NCI-H2196 (cell line): ENCODE results near the gene ZFYVE28.
"Not testable (repeated sequence)": the region's sequence is repeated elsewhere in the genome, so short reads cannot be mapped to it uniquely, and the experiment has no call there.

Experiments used
- DNase-seq: peaks from one replicate; lab custom pipeline; 2025; ENCODE audit not compliant: unreplicated experiment; lab: John Stamatoyannopoulos, UW

ZFYVE28 gene

GRCh38 chr4:2275546-2276251 is 142.7 kb downstream of the ZFYVE28 start:
- no peak for DNase-seq

DNA sequence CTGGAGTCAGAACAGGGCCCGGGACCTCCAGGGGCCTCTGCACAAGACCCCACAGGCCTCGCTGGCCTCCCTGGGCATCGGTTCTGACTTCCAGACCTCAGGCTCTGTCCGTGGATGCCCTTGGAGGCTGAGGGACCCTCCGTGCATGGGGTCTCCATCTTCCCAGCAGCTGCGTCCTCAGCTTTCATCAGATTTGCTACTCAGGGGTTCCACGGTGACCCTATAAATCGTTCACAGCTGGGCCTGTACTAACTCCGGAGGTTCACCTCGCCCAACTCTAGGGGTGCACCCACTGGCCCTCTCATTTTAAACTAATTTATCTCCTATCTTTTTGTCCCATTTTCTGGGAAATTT is 143.4 kb downstream of the ZFYVE28 start:
- not testable (repeated sequence) for DNase-seq

DNA sequence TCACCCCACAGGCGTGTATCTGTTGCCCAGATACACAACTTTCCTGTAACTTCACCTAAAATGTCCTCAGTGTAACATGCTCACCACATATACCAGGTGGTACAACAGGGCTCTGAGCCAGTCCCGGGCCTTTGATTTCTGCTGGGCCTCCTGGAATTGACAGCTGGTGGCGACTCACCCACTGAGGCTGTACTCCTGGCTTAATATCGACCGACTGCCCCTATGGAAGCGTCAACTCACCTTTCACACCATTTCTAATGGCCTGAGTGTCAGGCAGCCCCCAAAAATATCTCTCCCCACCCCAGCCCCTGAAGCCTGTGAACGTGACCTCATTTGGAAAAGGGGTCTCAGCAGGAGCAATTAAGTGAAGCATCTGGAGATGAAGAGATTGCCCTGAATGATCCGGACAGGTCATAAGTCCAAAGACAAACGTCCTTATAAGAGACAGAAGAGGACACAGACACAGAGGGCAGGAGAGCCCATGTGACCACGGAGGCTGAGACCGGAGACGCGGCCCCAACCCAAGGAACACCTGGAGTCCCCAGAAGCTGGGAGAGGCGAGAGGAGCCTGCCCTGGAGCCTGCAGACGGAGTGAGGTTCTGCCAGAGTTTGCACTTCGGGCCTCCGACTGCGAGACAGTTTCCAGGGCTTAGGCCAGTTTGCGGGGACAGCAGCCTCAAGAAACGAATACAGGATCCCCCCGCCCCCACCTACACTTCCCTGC is 144.0 kb downstream of the ZFYVE28 start:
- no peak for DNase-seq

DNA sequence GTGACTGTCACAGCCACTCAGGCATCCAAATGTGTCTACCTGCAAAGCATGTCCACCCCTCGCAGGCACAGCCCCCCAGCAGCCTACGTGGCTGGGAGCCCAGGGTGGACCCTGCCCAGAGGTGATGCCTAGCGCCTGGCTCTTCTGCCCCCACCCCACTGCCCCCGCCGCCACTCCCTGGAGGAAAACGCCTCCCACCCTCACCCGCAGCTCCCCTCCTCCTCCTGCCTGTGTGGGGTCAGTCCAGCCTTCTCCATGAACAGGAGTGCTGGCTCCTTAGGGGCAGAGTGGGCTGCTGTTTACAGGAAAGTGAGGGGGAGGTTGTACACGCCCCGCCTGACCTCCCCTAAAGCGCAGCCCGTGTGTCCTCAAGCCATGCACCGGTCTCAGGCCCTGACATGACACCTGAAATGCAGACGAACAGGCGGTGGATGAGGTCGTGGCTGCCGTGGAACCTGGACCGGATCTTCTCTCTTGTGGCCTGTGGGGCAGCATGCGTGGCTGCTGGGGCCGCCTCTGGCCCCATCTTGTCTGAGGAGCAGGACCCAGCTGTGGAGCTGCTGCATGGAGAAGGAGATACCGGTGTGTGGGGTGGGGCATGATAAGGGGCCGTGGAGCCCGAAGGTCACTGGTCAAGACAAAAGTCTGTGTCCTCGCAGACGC is 144.7 kb downstream of the ZFYVE28 start:
- no peak for DNase-seq

DNA sequence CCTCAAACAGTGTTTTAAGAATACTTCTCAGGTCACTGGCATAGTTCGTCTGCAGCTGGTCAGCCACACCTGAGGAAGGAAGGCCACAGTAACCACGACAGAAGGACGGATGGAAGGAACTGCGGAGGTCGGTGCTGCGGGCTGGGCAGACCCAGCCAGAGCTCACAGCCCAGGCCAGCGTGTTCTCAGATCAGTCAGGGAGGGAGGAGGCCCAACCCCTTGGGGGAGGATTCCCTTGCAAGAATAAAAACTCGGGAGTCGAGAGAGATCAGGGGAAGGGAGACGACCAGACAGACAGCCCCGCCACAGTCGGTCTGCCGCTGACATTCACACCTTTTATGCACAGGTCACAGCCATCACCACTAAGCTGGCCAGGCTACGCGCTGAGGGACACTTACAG is 145.2 kb downstream of the ZFYVE28 start:
- no peak for DNase-seq

DNA sequence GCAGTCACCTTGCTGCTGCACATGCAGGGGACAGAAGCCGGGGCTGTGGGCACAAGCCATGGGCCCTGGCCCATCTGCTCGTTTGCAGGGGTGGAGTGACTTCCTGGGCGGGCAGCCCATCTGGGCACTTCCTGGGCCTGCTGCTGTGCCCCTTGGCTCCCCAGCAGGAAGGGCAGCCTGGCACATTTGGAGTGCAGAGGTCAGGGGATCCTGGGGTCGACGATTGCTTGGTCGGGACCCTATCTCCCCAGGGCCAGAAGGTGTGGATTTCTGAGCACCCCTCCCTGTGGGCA is 145.7 kb downstream of the ZFYVE28 start:
- DNase-seq, result no peak

GRCh38 chr4:2272026-2272827 is 146.2 kb downstream of the ZFYVE28 start:
- DNase-seq, result no peak

DNA sequence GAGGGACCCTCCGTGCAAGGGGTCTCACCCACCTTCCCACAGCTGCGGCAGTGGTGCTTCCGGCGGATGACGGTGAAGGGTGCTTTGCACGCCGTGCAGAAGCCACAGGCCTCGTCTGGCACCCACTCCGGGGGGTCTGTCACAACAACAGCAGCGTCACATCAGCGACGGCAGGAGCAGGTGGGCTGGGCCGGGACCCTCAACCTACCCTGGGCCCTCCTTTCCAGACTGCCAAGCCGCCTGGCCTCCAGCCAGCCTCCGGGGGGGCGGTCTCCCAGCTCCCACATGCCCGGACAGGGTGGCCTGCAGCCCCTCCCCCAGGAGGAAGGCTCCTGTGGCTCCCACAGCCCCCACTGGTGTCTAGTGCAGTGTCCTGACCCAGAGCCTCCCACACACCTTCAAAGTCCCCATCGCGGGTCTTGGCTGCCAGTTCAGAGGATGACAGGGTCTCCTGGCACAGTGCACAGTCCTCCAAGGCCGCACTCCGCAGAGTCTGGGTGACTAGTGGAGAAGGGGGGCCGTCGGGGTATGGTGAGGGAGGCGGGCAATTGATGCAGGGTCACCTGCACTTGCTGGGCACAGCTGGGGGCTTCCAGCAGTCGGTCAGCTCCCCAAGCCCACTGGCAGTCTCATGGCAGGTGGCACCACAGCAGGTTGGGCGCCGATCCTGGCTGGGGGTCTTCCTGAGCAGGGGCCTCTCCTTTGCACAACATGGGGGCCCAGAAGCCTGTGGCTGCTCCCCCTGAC is 147.0 kb downstream of the ZFYVE28 start:
- no peak for DNase-seq

DNA sequence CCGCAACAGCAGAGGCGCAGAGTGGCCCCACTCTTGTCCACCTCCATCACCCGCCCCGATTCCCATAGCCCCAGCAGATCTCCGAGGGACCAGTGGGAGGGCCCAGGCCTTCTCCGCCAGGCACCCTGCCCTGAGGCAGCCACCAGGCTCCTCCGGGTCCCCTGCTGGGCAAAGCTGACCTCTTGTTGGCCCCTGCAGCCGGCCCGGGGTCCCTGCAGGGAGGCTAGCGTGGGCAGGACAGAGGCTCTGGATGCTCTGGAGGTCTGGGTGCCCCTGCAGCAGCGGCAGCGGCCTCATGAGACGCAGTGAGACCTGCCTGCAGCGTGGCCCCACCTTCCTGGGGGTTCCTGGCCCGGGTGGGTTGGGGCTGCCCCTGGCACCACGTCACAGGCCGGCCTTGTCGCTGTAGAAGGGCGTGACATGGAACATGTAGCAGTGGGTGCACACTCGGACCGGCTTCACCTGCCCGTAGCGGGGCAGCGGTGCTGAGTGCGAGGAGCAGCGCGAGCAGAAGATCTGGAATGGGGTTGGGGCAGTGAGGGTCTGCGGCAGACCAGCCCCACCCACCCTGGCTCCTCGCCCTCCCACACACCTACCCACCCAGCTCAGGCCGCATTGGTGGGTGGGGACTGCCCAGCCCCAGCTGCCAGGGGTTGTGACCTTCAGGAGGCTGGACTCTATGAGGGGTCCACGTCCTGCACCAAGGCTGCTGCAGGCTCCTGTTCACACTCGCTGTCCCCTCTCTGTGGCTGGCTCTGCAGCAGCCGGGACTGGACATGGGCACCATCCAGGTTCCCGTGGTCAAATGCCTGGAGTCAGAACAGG is 147.9 kb downstream of the ZFYVE28 start:
- DNase-seq, result no peak

DNA sequence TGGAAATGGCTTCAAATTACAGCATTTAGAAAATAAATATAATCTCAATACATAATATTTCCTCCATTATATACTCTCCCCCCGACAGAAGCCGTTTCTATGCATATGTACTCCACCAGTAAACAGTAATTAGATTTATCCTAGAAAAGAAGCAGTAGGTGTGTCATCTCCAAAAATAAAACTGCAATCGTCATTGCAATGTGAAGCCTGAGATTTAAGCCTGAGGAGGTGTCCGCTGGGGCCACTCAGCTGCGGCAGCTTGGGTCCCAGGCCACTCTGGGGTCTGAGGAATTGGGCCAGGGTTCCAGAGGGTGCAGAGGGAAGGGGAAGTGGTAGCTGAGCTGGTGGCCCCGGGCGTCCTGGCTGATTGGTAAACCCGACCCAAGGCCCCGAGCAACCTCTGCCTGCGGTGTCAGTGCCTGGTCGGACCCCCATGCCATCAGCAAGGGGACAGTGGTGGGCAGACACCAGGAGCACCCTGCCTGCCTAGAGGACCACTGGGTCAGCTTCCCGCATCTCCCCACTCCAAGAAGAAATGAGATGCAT is 148.8 kb downstream of the ZFYVE28 start:
- no peak for DNase-seq

- no peak for DNase-seq
Measured at GRCh38 chr4:2269206-2269531, 149.3 kb downstream of the ZFYVE28 start.

DNA sequence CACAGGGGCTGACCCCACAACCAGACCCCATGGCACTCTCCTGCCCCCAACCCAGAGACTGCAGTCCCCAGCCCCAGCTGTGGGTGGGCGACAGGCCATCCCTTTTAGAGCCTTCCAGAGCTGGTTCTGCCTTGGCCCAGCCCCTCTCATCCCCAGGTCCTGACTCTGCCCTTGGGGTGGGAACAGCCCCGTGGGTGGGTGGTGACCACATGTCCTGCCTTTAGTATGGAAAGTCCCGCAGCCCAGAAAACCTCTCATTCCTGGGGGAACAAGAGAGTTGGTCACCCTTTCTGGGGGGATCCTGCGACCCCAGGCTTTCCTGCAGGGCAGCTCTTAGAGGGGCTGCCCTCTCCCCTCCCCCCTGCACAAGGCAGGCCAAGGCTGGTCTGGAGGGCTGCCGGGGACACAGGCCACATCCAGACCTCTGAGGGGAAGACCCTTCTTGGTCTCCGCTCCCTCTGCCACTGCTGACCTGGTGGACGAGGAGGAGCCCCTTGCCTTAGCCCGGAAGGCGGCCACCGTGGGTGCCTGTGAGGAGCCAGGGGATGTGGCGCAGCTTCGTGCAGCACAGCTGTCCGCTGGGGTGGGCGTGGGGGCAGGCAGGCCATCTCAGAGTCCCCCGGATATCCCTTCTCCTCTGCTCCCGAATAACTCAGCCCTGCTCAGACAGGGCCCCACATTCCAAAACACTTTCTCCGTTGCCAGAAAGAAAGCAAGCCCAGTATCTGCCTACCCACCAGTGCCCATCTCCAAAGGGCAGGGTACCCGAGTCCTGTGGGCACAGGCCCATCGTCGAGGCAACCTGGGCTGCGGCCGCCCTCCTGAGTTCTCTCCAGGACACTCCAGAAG is 149.9 kb downstream of the ZFYVE28 start:
- no peak for DNase-seq

GRCh38 chr4:2267841-2268240 is 150.6 kb downstream of the ZFYVE28 start:
- DNase-seq, result no peak

DNA sequence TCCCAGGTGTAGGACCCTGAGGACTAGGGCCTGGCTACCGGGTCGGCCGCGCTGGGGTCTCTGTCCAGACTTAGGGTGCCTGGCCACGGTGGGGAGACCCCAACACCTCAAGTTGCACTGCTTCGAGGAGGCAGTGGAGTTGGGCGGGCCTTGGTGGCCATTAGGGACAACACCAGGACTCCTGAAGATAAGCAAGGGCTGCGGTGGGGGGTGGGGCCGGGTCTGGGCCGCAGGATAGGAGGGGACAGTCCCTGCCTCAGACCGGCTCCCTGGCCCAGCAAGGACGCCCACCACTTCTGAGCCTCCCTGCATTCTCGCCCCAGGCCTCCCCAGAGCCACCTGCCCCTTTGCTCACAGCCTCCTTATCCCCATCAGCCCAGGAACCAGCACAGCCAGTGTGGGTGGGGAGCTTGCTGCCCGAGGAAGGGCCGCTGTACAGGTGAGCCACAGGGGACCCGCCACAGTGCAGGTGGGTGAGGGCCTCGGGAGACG is 151.1 kb downstream of the ZFYVE28 start:
- DNase-seq, result no peak

GRCh38 chr4:2266821-2267220 is 151.6 kb downstream of the ZFYVE28 start:
- DNase-seq, result no peak

DNA sequence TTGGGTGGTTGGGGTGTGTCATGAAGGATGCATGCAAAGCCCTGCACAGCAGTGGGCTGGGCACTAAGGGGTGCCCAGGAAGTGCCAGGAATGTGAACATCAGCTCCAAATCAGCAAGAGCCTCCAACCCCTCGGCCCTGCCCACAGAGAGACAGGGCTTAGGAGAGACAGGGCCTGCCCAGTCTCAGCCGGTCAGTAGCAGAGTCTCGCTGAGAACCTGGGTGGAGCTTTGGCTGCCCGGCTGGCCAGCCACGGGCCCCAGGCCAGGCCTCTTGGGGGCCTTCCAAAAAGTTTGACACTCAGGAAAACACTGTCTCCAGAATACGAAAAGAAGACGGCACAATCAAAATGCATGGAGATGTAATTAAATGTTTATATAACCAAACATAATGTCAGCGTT is 152.3 kb downstream of the ZFYVE28 start:
- no peak for DNase-seq

GRCh38 chr4:2265113-2266110 is 153.0 kb downstream of the ZFYVE28 start:
- DNase-seq, result no peak
